Suprapubic skin (tissue), 4 donors: ENCODE results near the gene CAMK2D. TPM values are rescaled to one million over a fixed set of nuclear protein-coding genes. Genes with fewer than 3 reads are reported as not detected.

Experiments
- DNase-seq, 2 donors: peaks; one replicate each; pipeline ENCODE4 v3.0.0-alpha.2; 2019; ENCODE audit warnings: low spot score in 2 of 2
- H3K27ac ChIP-seq: fragments of 200-600 bp; sonication (generic); one replicate; pipeline ENCODE4 v1.5.1; 2019
- H3K27me3 ChIP-seq: fragments of 200-600 bp; sonication (generic); one replicate; pipeline ENCODE4 v1.5.1; 2019
- H3K36me3 ChIP-seq: fragments of 200-600 bp; sonication (generic); one replicate; pipeline ENCODE4 v1.5.1; 2019
- H3K4me1 ChIP-seq: fragments of 200-600 bp; sonication (generic); one replicate; pipeline ENCODE4 v1.5.1; 2019
- H3K4me3 ChIP-seq: fragments of 200-600 bp; sonication (generic); one replicate; pipeline ENCODE4 v1.5.1; 2019; ENCODE audit warnings: mild to moderate bottlenecking
- H3K9me3 ChIP-seq: fragments of 200-600 bp; sonication (generic); one replicate; pipeline ENCODE4 v1.5.1; 2019
- CTCF ChIP-seq, 2 donors: fragments of 200-600 bp in 1 of 2; fragments of 450-650 bp in 1 of 2; sonication (generic) in 1 of 2; IDR thresholded peaks; one replicate each; pipeline ENCODE4 v1.5.1; 2016 to 2019; ENCODE audit warnings: antibody characterized with exemption in 2 of 2, mild to moderate bottlenecking in 1 of 2, moderate library complexity in 1 of 2
- EP300 ChIP-seq: sonication (generic); formaldehyde crosslinking; IDR thresholded peaks from one replicate; pipeline ENCODE4 v1.6.1; 2017; ENCODE audit warnings: antibody characterized with exemption
- POLR2A ChIP-seq, 2 donors: fragments of 450-650 bp; IDR thresholded peaks; one replicate each; pipeline ENCODE4 v1.6.1; 2017; ENCODE audit warnings: antibody characterized with exemption in 2 of 2, mild to moderate bottlenecking in 2 of 2, moderate library complexity in 2 of 2
- POLR2AphosphoS5 ChIP-seq, 3 donors: sonication (generic); formaldehyde crosslinking; IDR thresholded peaks; one replicate each; pipeline ENCODE4 v1.6.1; 2017; ENCODE audit warnings: antibody characterized with exemption in 3 of 3
- WGBS: methylation state at CpG from one replicate; pipeline ENCODE4 v1.1.5; 2018; 5-methylcytosine and 5-hydroxymethylcytosine counted together
- total RNA-seq, 4 donors: library from RNA; depleted of rRNA; stranded (reverse); fragments of >200 nt; gene quantifications; one replicate each; pipeline ENCODE4 v1.1.0, GENCODE V29; 2016

CAMK2D gene
- total RNA-seq, 4 donors from 2014 or later, result 21.5 to 38.2 (median 30.5) TPM

- Histone ChIP-seq H3K4me3 (no peak overlapping the region), H3K4me1 (no peaks in the 10 kb centered on the region), H3K9me3 (no peaks in the 10 kb centered on the region), H3K27me3 (no peaks in the 10 kb centered on the region), H3K36me3 (no peaks in the 10 kb centered on the region), H3K27ac (no peak overlapping the region)
- no peak for TF ChIP-seq EP300
- TF ChIP-seq POLR2A (IDR thresholded peaks at IDR 0.05), result no peak
- TF ChIP-seq POLR2AphosphoS5 (IDR thresholded peaks at IDR 0.05), result no peak
- no peak for TF ChIP-seq CTCF (IDR thresholded peaks at IDR 0.05)
- no peak for DNase-seq
- WGBS, result 76% methylated on average over 4 of the region's 4 CpGs
Measured at GRCh38 chr4:113584407-113585150, 177.0 kb downstream of the CAMK2D start.

- Histone ChIP-seq H3K27me3 (no peaks in the 10 kb centered on the region), H3K4me3 (no peak overlapping the region), H3K4me1 (no peaks in the 10 kb centered on the region), H3K36me3 (no peaks in the 10 kb centered on the region), H3K27ac (no peak overlapping the region), H3K9me3 (no peaks in the 10 kb centered on the region)
- 96% methylated on average over 4 of the region's 4 CpGs for WGBS
- TF ChIP-seq EP300 (no peak), POLR2A (IDR thresholded peaks at IDR 0.05) (no peak), POLR2AphosphoS5 (IDR thresholded peaks at IDR 0.05) (no peak), CTCF (IDR thresholded peaks at IDR 0.05) (no peak)
- DNase-seq, result no peak
Measured at GRCh38 chr4:113582737-113583136, 178.8 kb downstream of the CAMK2D start.

DNA sequence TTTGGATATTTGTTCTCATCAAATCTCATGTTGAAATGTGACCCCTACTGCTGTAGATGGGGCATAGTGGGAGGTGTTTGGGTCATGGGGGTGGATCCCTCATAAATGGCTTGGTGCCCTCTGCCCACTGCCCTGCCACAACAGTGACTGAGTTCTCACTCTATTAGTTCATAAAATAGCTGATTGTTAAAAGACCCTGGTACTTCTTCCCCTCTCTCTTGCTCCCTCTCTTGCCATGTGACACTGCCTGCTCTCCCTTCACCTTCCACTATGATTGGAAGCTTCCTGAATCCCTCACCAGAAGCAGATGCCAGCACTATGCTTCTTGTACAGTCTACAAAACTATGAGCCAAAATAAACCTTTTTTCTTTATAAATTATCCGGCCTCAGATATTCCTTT is 182.2 kb downstream of the CAMK2D start:
- Histone ChIP-seq H3K4me1 (peaks cover 17% of the 10 kb centered on the region), H3K27ac (no peak overlapping the region), H3K9me3 (no peaks in the 10 kb centered on the region), H3K36me3 (no peaks in the 10 kb centered on the region), H3K27me3 (no peaks in the 10 kb centered on the region), H3K4me3 (no peak overlapping the region)
- TF ChIP-seq POLR2AphosphoS5 (IDR thresholded peaks at IDR 0.05), result no peak
- TF ChIP-seq EP300, result no peak
- TF ChIP-seq POLR2A (IDR thresholded peaks at IDR 0.05), result no peak
- TF ChIP-seq CTCF (IDR thresholded peaks at IDR 0.05), result no peak
- DNase-seq, result no peak
- 89% methylated on average over 1 of the region's 1 CpG for WGBS

DNA sequence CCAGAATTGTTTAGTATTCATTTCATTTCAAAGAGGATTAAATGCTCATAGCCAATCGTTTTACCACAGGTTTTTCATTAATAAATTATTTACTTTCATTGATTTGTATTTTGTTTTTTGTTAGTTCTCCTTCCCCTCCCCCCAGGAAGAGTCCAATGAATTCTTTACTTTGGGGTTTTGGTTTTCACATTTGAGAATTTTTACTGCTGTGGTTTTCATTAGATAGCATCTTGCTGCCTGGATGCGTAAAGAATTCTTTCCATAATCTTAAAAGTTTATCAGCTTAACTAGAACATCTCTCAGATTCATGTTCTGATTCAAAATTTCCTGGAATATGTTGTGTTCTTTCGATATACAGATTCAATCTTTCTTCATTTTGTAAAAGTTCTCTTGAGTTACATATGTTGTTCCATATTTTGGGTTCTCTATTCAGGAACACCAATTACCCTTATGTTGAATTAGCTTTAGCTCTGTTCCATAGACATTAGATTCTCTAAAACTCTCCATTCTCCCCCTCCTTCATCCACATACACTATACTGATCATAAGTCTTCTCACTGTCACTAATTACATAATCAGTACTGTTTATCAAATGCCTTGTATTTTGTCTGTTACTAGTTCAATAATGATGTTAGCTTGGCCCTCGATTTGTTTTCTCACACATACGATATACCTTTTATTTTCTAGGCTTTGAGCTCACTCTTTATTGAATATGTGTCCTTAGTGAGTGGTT is 184.4 kb downstream of the CAMK2D start:
- DNase-seq, result no peak
- H3K36me3 ChIP-seq, result no peaks in the 10 kb centered on the region
- peaks cover 18% of the 10 kb centered on the region for H3K4me1 ChIP-seq
- TF ChIP-seq POLR2AphosphoS5 (IDR thresholded peaks at IDR 0.05) (no peak), CTCF (IDR thresholded peaks at IDR 0.05) (no peak), POLR2A (IDR thresholded peaks at IDR 0.05) (no peak), EP300 (no peak)
- no peak overlapping the region for H3K4me3 ChIP-seq
- H3K9me3 ChIP-seq, result no peaks in the 10 kb centered on the region
- H3K27me3 ChIP-seq, result no peaks in the 10 kb centered on the region
- WGBS, result 82% methylated on average over 5 of the region's 5 CpGs
- no peak overlapping the region for H3K27ac ChIP-seq

DNA sequence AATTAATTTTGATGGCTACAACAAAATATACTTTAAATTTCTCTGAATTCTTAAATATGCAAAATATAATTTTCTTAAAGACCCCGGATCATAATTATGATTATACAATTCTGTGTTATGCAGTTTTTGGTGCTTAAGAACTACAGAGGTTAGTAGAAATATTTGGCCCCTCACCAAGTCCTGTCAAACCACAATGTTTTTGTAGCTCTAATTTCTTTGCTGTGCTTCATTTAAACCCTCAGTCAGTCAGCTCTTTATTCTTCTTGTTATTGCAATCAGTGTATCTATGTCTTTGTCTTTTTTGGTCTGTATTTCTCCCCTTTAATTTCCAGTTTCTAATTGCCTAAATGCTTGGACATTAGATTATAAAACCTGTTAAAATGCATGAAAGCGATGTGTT is 186.1 kb downstream of the CAMK2D start:
- Histone ChIP-seq H3K36me3 (no peaks in the 10 kb centered on the region), H3K27me3 (no peaks in the 10 kb centered on the region), H3K4me1 (peaks cover 18% of the 10 kb centered on the region), H3K27ac (no peak overlapping the region), H3K4me3 (no peak overlapping the region), H3K9me3 (no peaks in the 10 kb centered on the region)
- no peak for DNase-seq
- 55% methylated on average over 2 of the region's 2 CpGs for WGBS
- TF ChIP-seq POLR2A (IDR thresholded peaks at IDR 0.05), result no peak
- TF ChIP-seq POLR2AphosphoS5 (IDR thresholded peaks at IDR 0.05), result no peak
- no peak for TF ChIP-seq EP300
- TF ChIP-seq CTCF (IDR thresholded peaks at IDR 0.05), result no peak
